Loucy (cell line): Measurements from ENCODE around the gene EPSTI1.

Experiments
- CTCF ChIP-seq: fragments of 200-600 bp; sonication (generic); conservative IDR thresholded peaks from 2 replicates; pipeline ENCODE4 v1.5.1; 2014; ENCODE audit warnings: mild to moderate bottlenecking, antibody characterized with exemption, low read length
- EZH2phosphoT487 ChIP-seq: fragments of 200-600 bp; IDR thresholded peaks from 2 replicates; pipeline ENCODE4 v1.6.1; 2018; ENCODE audit warnings: antibody characterized with exemption, mild to moderate bottlenecking, moderate library complexity, borderline replicate concordance

- TF ChIP-seq CTCF (no peak), EZH2phosphoT487 (no peak)
Measured at GRCh38 chr13:42999491-42999890, 7.5 kb upstream of the EPSTI1 start.
